HG03280 (cell line): Measurements from ENCODE around the gene DUSP10.

Experiments
- ATAC-seq: cut with Tn5 transposase; IDR thresholded peaks from one replicate; pipeline ENCODE4 v1.9.1; 2021; ENCODE audit warnings: mild to moderate bottlenecking, moderate library complexity; ENCODE audit not compliant: unreplicated experiment

DUSP10 gene

DNA sequence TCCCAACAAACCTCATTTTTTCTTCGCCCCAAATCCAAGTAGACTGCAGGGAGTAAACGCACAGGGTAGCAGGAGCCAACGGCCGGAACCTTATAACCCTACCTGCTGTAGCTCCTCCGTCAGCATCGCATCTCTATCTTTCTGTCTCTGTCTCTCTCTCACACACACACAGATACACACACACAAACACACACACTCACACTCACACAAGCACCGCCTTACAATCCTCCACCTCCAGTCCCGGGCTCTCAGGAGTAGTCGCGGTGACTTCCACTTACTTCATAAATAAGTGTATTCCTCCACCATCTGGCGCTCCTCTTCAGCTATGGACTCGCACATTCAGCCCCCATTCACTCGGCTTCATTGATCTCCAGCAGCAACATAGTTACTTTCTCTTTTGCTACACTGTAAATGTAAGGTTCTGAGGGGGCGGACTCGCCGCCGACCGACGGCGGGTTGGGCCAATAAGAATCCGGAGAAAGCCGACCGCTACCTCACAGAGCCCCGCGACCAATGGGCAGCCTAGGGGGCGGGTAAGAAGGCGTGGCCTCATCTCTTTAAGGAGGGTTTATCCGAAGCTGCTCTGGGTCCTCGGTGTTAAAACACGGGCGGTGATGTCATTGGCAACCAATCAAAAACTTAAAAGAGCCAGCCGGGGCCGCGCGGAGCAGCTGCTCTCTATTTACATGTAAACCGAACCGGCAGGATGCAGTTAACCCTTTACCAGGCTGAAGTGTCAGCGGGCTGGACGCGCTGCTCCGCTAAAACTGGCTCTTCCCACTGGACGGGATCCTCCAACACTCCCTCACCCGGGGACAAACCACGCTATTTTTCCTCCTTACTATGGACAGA, at the start of gene DUSP10:
TSS of gene DUSP10 (minus strand) at position 387 of the 852 bp plus-strand sequence. CDS start 2,345 bp downstream, outside the sequence.
- ATAC-seq = peak; percentile 84

GRCh38 chr1:221788466-221788865, 46.6 kb upstream of the DUSP10 start:
- ATAC-seq = no peak

DNA sequence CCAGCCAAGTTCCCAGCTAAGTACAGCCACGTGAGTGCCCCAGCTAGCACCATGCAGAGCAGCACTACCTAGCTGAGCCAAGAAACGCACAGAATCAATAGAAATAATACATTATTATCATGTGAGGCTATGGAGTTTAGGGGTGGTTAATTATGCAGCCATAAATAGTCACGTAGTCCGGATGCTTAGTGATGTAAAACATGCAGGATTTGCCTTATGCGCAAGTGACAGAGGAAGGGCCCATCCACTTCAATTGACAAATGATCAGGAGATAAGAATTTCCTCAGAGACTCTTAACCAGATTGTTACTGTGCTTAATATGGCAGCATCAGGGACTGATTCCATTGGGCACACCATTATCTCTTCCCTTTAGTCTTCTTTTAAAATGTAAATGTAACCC, 44.8 kb upstream of the DUSP10 start:
- ATAC-seq = no peak

- no peak for ATAC-seq
Observed at GRCh38 chr1:221783936-221784335, 42.0 kb upstream of the DUSP10 start.

DNA sequence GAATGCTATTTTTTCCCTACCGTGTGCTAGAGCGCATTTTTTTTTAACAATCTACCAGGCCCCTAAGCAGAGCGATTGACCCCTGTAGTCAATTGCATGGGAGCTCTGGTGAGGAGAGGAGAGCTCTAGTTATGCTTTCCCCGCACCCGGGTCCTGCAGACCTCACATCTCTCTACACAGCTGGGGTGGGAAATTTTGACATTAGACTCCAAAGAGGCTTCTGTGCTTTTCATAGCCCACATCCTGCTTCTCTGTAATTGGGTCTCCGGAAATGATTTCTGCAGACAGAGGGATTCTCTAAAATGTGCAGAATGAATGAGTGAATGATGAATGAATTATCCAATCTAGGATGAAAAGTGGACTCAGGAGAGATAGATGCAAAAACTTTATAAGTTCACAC, 41.5 kb upstream of the DUSP10 start:
- ATAC-seq = no peak

GRCh38 chr1:221782970-221783369, 41.1 kb upstream of the DUSP10 start:
- no peak for ATAC-seq

DNA sequence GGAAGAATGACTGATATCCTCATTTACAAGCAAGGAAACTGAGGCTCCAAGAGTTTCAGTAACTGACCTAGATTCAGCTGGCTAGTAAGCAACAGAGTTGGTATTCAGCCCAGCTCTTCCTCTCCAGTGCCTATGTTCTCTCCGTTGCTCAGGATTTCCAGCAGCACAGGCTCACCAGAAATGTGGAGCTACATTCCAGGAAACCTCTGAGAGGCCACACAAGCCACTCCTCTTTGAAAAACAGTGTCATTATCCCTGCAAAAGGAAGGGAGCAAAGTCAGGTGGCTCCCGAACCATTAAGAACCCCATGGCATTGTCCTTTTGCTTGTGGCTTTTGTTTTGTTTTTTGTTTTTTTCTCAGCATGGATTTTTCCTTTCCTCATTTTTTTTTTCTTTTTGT, 40.6 kb upstream of the DUSP10 start:
- no peak for ATAC-seq

DNA sequence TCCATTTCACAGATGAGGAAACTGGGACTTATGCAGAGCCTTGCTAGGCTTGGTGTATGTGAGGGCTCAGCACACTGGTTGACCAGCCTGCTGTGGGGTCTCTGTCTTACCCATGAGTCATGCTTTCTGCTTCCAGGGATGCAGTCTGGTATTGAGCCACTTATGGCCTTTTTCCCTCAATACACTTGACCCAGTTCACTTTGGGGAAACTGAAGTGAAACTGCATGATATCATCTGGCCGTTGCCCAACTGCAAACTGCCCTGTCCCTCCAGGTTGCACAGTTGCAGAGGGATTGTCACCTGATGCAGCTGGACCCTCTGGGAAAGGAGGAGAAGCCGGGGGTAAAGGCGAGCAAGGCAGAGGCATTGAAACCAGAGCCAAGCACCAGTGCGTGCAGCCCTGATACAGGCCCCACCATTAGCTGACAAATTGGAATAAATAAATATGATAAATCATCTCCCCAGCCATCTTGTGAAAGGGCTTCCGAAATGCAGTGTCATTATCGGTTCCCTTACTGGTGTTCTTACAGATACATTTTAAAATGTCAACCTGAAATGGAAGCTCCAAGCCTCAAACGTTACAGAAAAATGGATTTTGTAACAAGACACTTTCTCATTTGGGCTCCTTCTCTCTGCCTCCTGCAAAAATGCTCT, 39.3 kb upstream of the DUSP10 start:
- ATAC-seq = no peak

GRCh38 chr1:221780175-221780574, 38.3 kb upstream of the DUSP10 start:
- ATAC-seq = no peak

GRCh38 chr1:221779771-221780170, 37.9 kb upstream of the DUSP10 start:
- ATAC-seq = no peak

GRCh38 chr1:221778535-221779142, 36.8 kb upstream of the DUSP10 start:
- ATAC-seq = peak; percentile 30

- peak; percentile 21 for ATAC-seq
Observed at GRCh38 chr1:221778125-221778524, 36.2 kb upstream of the DUSP10 start.

GRCh38 chr1:221777431-221778072, 35.7 kb upstream of the DUSP10 start:
- peak; percentile 56 for ATAC-seq

DNA sequence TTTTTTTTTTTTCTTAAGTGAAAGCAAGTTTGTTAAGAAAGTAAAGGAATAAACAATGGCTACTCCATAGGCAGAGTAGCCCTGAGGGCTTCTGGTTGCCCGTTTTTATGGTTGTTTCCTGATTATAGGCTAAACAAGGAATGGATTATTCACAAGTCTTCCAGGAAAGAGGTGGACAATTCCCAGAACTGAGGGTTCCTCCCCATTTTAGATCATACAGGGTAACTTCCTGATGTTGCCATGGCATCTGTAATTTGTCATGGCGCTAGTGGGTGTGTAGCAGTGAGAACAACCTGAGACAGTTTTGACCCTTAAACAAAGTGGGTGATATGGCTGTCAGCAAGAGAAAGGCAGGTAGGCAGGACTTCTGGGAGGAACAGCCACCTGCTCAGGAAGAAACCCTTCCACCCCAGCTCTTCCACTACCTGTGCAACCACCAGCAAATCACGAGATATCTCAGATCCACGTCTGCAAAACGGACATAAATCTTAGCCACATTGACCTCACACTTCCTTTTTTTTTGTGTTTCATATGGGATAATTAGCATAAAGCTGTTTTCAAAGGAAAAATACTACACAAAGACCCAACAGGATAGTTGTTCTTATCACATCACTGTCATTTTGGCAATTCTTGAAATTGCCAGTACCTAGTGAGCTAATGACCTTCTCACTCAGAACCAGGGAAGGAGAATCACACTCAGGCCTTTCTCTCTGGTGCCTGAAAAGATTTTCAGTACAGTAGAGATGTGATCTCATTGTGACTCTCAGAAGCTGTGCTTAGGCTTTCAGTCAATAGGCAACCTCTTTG, 34.8 kb upstream of the DUSP10 start:
- ATAC-seq = peak; percentile 42

GRCh38 chr1:221775206-221775605, 33.3 kb upstream of the DUSP10 start:
- ATAC-seq = no peak

GRCh38 chr1:221774054-221774842, 32.4 kb upstream of the DUSP10 start:
- no peak for ATAC-seq

DNA sequence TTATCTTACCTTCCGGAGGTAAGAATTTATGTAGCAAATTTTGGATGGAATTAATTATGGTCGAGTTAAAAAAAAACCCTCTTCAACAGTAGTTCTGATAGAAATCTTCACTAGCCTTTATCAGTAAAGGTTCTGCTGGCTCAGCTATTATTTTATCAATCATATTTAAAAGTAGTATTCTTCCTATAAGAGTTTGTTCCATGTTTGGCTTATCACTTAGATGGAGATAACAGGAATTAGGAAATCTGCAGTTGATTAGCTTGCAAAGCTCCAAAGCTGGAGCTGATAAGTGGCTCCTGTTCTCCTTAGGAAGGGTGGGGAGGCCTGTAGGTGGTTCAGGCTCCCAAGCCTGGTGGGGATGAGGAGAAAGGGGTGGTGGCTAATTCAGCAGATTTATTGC, 31.5 kb upstream of the DUSP10 start:
- ATAC-seq = no peak

DNA sequence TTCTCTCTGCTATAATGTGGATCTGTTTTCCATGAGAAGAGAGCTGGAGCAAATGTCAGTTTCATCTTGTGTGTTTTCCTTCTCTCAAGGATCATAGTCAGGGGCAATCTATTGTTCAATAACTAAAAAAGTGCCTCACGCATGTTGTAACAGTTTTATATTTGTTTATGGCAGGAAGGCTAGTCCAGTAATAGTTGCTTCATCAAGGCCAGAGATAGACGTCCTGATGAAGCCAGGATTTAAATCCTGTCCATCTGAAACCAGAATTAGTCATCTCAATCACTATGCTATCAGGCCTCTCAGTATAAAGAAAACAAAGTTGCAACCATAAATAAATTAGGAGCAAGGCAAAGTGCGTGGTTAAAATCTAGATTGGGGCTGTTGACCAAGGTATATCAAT, 30.2 kb upstream of the DUSP10 start:
- ATAC-seq = no peak

- ATAC-seq = no peak
Observed at GRCh38 chr1:221768444-221769066, 26.7 kb upstream of the DUSP10 start.
